Esophagus squamous epithelium (tissue), 5 donors: ENCODE measurements around the gene ADARB2. TPM values are rescaled to one million over a fixed set of nuclear protein-coding genes. Genes with fewer than 3 reads are reported as not detected.

Experiments
- DNase-seq: peaks from one replicate; lab custom pipeline; 2025; lab: John Stamatoyannopoulos, UW
- H3K27ac ChIP-seq, 4 donors: fragments of 200-600 bp; sonication (generic); one replicate each; pipeline ENCODE4 v1.5.1; 2016 to 2019; ENCODE audit warnings: mild to moderate bottlenecking in 1 of 4
- H3K27me3 ChIP-seq, 4 donors: fragments of 200-600 bp; sonication (generic); 1 replicate in 3 of 4; 2 replicates in 1 of 4; pipeline versions ENCODE4 v1.5.1 to v1.6.0; 2017 to 2021; ENCODE audit warnings: antibody characterized with exemption in 1 of 4
- H3K36me3 ChIP-seq, 3 donors: fragments of 200-600 bp; sonication (generic); one replicate each; pipeline ENCODE4 v1.5.1; 2016 to 2019
- H3K4me1 ChIP-seq, 3 donors: fragments of 200-600 bp; sonication (generic); one replicate each; pipeline ENCODE4 v1.5.1; 2017 to 2019
- H3K4me3 ChIP-seq, 4 donors: fragments of 200-600 bp; sonication (generic); 1 replicate in 3 of 4; 2 replicates in 1 of 4; pipeline ENCODE4 v1.5.1; 2016 to 2019; ENCODE audit warnings: mild to moderate bottlenecking in 2 of 4, moderate library complexity in 1 of 4
- H3K9me3 ChIP-seq, 3 donors: fragments of 200-600 bp; sonication (generic); one replicate each; pipeline ENCODE4 v1.5.1; 2016 to 2019
- CTCF ChIP-seq, 6 experiments: fragments of 450-650 bp in 4 of 6; fragments of 200-600 bp in 2 of 6; sonication (generic) in 2 of 6; IDR thresholded peaks; one replicate each; pipeline ENCODE4 v1.5.1; 2016 to 2019; ENCODE audit warnings: antibody characterized with exemption in 6 of 6, mild to moderate bottlenecking in 4 of 6, moderate library complexity in 4 of 6
- POLR2A ChIP-seq, 4 donors: fragments of 450-650 bp; IDR thresholded peaks; one replicate each; pipeline ENCODE4 v1.6.1; 2017; ENCODE audit warnings: antibody characterized with exemption in 4 of 4, mild to moderate bottlenecking in 4 of 4, moderate library complexity in 3 of 4
- WGBS, 2 donors: methylation state at CpG; one replicate each; pipeline ENCODE4 v1.1.5; 2018; 5-methylcytosine and 5-hydroxymethylcytosine counted together
- intact Hi-C: fragments of 100-400 bp; cut with DNase I; formaldehyde crosslinking; loops from one replicate; pipeline ENCODE4 v1.15.0; 2022
- total RNA-seq, 4 donors: library from RNA; depleted of rRNA; stranded (reverse); fragments of >200 nt; gene quantifications; one replicate each; pipeline ENCODE4 v1.1.0, GENCODE V29; 2016
- donor health status: DM: yes; HTN: yes; CAD: no.

ADARB2 gene
- total RNA-seq, 4 donors from 2014 or later = 0.21 to 3.5 (median 1.5) TPM

DNA sequence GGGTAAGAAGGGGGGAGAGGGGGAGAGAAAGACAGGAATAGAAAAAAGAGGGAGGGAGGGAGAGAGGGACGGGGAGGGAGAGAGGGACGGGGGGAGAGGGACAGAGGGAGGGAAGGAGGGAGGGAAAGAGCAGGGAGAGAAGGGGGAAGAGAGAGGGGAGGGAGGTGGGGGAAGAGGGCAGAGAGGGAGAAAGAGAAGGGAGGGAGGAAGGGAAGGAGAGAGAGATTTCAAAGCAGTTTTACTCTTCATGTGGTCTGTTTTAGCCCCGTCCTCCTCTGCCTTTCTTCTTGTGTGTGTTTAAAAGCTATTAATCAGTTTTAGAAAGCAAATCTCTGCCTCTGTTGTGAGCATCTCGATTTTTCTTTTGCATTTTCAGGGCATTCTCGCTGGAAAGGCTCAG, 444.2 kb downstream of the ADARB2 start:
- intact Hi-C loops = no loop called here
- WGBS, 2 donors = 5 to 7% methylated on average over 5 of the region's 5 CpGs
- TF ChIP-seq CTCF (IDR thresholded peaks at IDR 0.05) = no peak
- TF ChIP-seq POLR2A (IDR thresholded peaks at IDR 0.05) = no peak
- H3K4me1 ChIP-seq = peaks cover 7 to 25% (median 12%) of the 10 kb centered on the region in 3 donors
- peaks cover 0 to 7% (median 0%) of the 10 kb centered on the region in 4 donors for H3K27me3 ChIP-seq
- no peaks in the 10 kb centered on the region for H3K36me3 ChIP-seq
- no peak overlapping the region for H3K27ac ChIP-seq
- no peak overlapping the region for H3K4me3 ChIP-seq
- no peaks in the 10 kb centered on the region for H3K9me3 ChIP-seq
- no peak for DNase-seq

DNA sequence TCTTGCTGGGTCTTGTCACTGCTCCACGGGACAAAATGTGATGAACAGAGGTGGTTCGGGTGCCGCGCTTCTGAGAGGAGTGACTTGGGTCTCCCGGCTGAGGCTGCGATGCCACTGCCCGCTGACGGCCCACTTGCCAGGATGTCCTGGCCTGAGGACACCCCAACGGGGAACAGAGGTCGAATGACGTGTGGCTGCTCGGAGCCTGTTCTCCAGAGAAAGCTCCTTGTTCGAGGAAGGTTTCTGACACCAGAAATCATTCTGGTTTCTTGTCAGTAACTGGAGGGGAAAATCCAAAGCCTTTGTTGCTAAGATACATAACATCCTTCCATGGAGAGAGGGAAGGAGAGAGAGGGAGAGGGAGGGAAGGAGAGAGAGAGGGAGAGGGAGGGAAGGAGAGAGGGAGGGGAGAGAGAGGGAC, 444.7 kb downstream of the ADARB2 start:
- WGBS, 2 donors = 38 to 84% methylated on average over 6 to 7 of the region's 13 CpGs
- Histone ChIP-seq H3K4me1 (peaks cover 7 to 30% (median 18%) of the 10 kb centered on the region in 3 donors), H3K27me3 (peaks cover 0 to 5% (median 0%) of the 10 kb centered on the region in 4 donors), H3K27ac (no peak overlapping the region), H3K4me3 (no peak overlapping the region), H3K9me3 (no peaks in the 10 kb centered on the region), H3K36me3 (no peaks in the 10 kb centered on the region)
- DNase-seq = no peak
- TF ChIP-seq CTCF (IDR thresholded peaks at IDR 0.05) (no peak), POLR2A (IDR thresholded peaks at IDR 0.05) (no peak)
- intact Hi-C loops = no loop called here

- H3K27ac ChIP-seq = no peak overlapping the region
- H3K36me3 ChIP-seq = no peaks in the 10 kb centered on the region
- no peaks in the 10 kb centered on the region for H3K9me3 ChIP-seq
- intact Hi-C loops = no loop called here
- no peak overlapping the region for H3K4me3 ChIP-seq
- 88 to 91% methylated on average over 17 to 21 of the region's 27 CpGs for WGBS, 2 donors
- no peak for DNase-seq
- H3K27me3 ChIP-seq = no peaks in the 10 kb centered on the region
- H3K4me1 ChIP-seq = peaks cover 7 to 35% (median 18%) of the 10 kb centered on the region in 3 donors
- TF ChIP-seq CTCF (IDR thresholded peaks at IDR 0.05) (no peak), POLR2A (IDR thresholded peaks at IDR 0.05) (no peak)
Measured at GRCh38 chr10:1291178-1292090, 445.9 kb downstream of the ADARB2 start.

GRCh38 chr10:1290071-1290471, 447.3 kb downstream of the ADARB2 start:
- no peaks in the 10 kb centered on the region for H3K9me3 ChIP-seq
- peak overlapping the region; percentile 52 to 77 (median 67) for H3K27ac ChIP-seq
- H3K27me3 ChIP-seq = no peaks in the 10 kb centered on the region
- WGBS, 2 donors = 43 to 48% methylated on average over 2 to 3 of the region's 8 CpGs
- intact Hi-C loops = no loop called here
- DNase-seq = no peak
- H3K4me3 ChIP-seq = no peak overlapping the region
- no peaks in the 10 kb centered on the region for H3K36me3 ChIP-seq
- peaks cover 7 to 35% (median 18%) of the 10 kb centered on the region in 3 donors for H3K4me1 ChIP-seq
- TF ChIP-seq CTCF (IDR thresholded peaks at IDR 0.05) = no peak
- no peak for TF ChIP-seq POLR2A (IDR thresholded peaks at IDR 0.05)

GRCh38 chr10:1289591-1289990, 447.7 kb downstream of the ADARB2 start:
- no peak for DNase-seq

More at GRCh38 chr10:1289591-1289990, 447.7 kb downstream of the ADARB2 start:
- 30 to 43% methylated on average over 2 to 14 of the region's 16 CpGs for WGBS, 2 donors
- no peaks in the 10 kb centered on the region for H3K9me3 ChIP-seq
- H3K4me1 ChIP-seq = peaks cover 7 to 35% (median 18%) of the 10 kb centered on the region in 3 donors
- intact Hi-C loops = no loop called here
- H3K4me3 ChIP-seq = no peak overlapping the region
- H3K27me3 ChIP-seq = no peaks in the 10 kb centered on the region
- H3K27ac ChIP-seq = peak overlapping the region; percentile 64 to 77 (median 72)
- no peaks in the 10 kb centered on the region for H3K36me3 ChIP-seq
- TF ChIP-seq POLR2A (IDR thresholded peaks at IDR 0.05) (no peak), CTCF (IDR thresholded peaks at IDR 0.05) (no peak)
